ENCODE results near the gene P2RY6. TPM values are rescaled to one million over a fixed set of nuclear protein-coding genes. Genes with fewer than 3 reads are reported as not detected.
"Not testable (repeated sequence)": the region's sequence is repeated elsewhere in the genome, so short reads cannot be mapped to it uniquely, and the experiment has no call there.

P2RY6 gene
- total RNA-seq (2014; rRNA removed; shearing (Covaris generic)): not detected in 2 replicates

- Histone ChIP-seq H3K27me3 (replicated peaks) (no peaks in the 10 kb centered on the region), H3K9me3 (replicated peaks) (no peaks in the 10 kb centered on the region), H3K27ac (no peak within 1 kb of the TSS), H3K36me3 (no peaks in the 10 kb centered on the region), H3K4me1 (replicated peaks) (no peaks in the 10 kb centered on the region), H3K4me3 (no peak within 1 kb of the TSS)
- no peak for DNase-seq (ENCODE audit: low read depth in 1 of 2, low spot score in 2 of 2)
These were observed at the start of gene P2RY6 for GRCh38 chr11:73271936-73272679. Gene P2RY6 (plus strand): TSS chr11:73272338. CDS start chr11:73296519, 24,181 bp downstream.

GRCh38 chr11:73223998-73224730 is 48.0 kb upstream of the P2RY6 start:
- DNase-seq (ENCODE audit: low read depth in 1 of 2, low spot score in 2 of 2): no peak
- H3K36me3 ChIP-seq: no peaks in the 10 kb centered on the region
- no peaks in the 10 kb centered on the region for H3K4me1 ChIP-seq (replicated peaks)
- no peak overlapping the region for H3K4me3 ChIP-seq
- H3K27ac ChIP-seq: no peak overlapping the region
- H3K27me3 ChIP-seq (replicated peaks): no peaks in the 10 kb centered on the region
- H3K9me3 ChIP-seq (replicated peaks): no peaks in the 10 kb centered on the region

GRCh38 chr11:73225001-73225686 is 47.0 kb upstream of the P2RY6 start:
- no peak for DNase-seq (ENCODE audit: low read depth in 1 of 2, low spot score in 2 of 2)
- Histone ChIP-seq H3K4me1 (replicated peaks) (no peaks in the 10 kb centered on the region), H3K27ac (no peak overlapping the region), H3K36me3 (no peaks in the 10 kb centered on the region), H3K9me3 (replicated peaks) (no peaks in the 10 kb centered on the region), H3K4me3 (no peak overlapping the region), H3K27me3 (replicated peaks) (no peaks in the 10 kb centered on the region)

- no peak overlapping the region for H3K4me3 ChIP-seq
- no peak overlapping the region for H3K27ac ChIP-seq
- no peaks in the 10 kb centered on the region for H3K27me3 ChIP-seq (replicated peaks)
- H3K36me3 ChIP-seq: no peaks in the 10 kb centered on the region
- DNase-seq (ENCODE audit: low read depth in 1 of 2, low spot score in 2 of 2): no peak
- no peaks in the 10 kb centered on the region for H3K9me3 ChIP-seq (replicated peaks)
- no peaks in the 10 kb centered on the region for H3K4me1 ChIP-seq (replicated peaks)
These were observed 46.3 kb upstream of the P2RY6 start for GRCh38 chr11:73225851-73226250.

GRCh38 chr11:73226297-73227006 is 45.7 kb upstream of the P2RY6 start:
- Histone ChIP-seq H3K4me3 (no peak overlapping the region), H3K4me1 (replicated peaks) (no peaks in the 10 kb centered on the region), H3K27ac (no peak overlapping the region), H3K27me3 (replicated peaks) (no peaks in the 10 kb centered on the region), H3K9me3 (replicated peaks) (no peaks in the 10 kb centered on the region), H3K36me3 (no peaks in the 10 kb centered on the region)
- no peak for DNase-seq (ENCODE audit: low read depth in 1 of 2, low spot score in 2 of 2)

- no peaks in the 10 kb centered on the region for H3K9me3 ChIP-seq (replicated peaks)
- H3K4me3 ChIP-seq: no peak overlapping the region
- no peak overlapping the region for H3K27ac ChIP-seq
- DNase-seq (ENCODE audit: low read depth in 1 of 2, low spot score in 2 of 2): no peak
- no peaks in the 10 kb centered on the region for H3K27me3 ChIP-seq (replicated peaks)
- no peaks in the 10 kb centered on the region for H3K36me3 ChIP-seq
- no peaks in the 10 kb centered on the region for H3K4me1 ChIP-seq (replicated peaks)
These were observed 44.4 kb upstream of the P2RY6 start for GRCh38 chr11:73227571-73228211.

- no peaks in the 10 kb centered on the region for H3K27me3 ChIP-seq (replicated peaks)
- no peak overlapping the region for H3K27ac ChIP-seq
- no peak overlapping the region for H3K4me3 ChIP-seq
- no peaks in the 10 kb centered on the region for H3K9me3 ChIP-seq (replicated peaks)
- DNase-seq (ENCODE audit: low read depth in 1 of 2, low spot score in 2 of 2): no peak
- H3K4me1 ChIP-seq (replicated peaks): no peaks in the 10 kb centered on the region
- H3K36me3 ChIP-seq: no peaks in the 10 kb centered on the region
These were observed 43.6 kb upstream of the P2RY6 start for GRCh38 chr11:73228268-73229134.

- no peaks in the 10 kb centered on the region for H3K9me3 ChIP-seq (replicated peaks)
- H3K4me1 ChIP-seq (replicated peaks): no peaks in the 10 kb centered on the region
- no peak overlapping the region for H3K4me3 ChIP-seq
- H3K27ac ChIP-seq: no peak overlapping the region
- DNase-seq (ENCODE audit: low read depth in 1 of 2, low spot score in 2 of 2): no peak
- H3K36me3 ChIP-seq: no peaks in the 10 kb centered on the region
- no peaks in the 10 kb centered on the region for H3K27me3 ChIP-seq (replicated peaks)
These were observed 42.7 kb upstream of the P2RY6 start for GRCh38 chr11:73229321-73229895.

- H3K4me1 ChIP-seq (replicated peaks): no peaks in the 10 kb centered on the region
- DNase-seq (ENCODE audit: low read depth in 1 of 2, low spot score in 2 of 2): no peak
- no peaks in the 10 kb centered on the region for H3K36me3 ChIP-seq
- H3K9me3 ChIP-seq (replicated peaks): no peaks in the 10 kb centered on the region
- no peaks in the 10 kb centered on the region for H3K27me3 ChIP-seq (replicated peaks)
- H3K27ac ChIP-seq: no peak overlapping the region
- H3K4me3 ChIP-seq: no peak overlapping the region
These were observed 42.0 kb upstream of the P2RY6 start for GRCh38 chr11:73229896-73230875.

- DNase-seq (ENCODE audit: low read depth in 1 of 2, low spot score in 2 of 2): no peak
- Histone ChIP-seq H3K27ac (no peak overlapping the region), H3K9me3 (replicated peaks) (no peaks in the 10 kb centered on the region), H3K27me3 (replicated peaks) (no peaks in the 10 kb centered on the region), H3K4me3 (no peak overlapping the region), H3K4me1 (replicated peaks) (no peaks in the 10 kb centered on the region), H3K36me3 (no peaks in the 10 kb centered on the region)
These were observed 41.2 kb upstream of the P2RY6 start for GRCh38 chr11:73230931-73231330.

- not testable (repeated sequence) for H3K27ac ChIP-seq; DNase-seq (ENCODE audit: low read depth in 1 of 2, low spot score in 2 of 2); H3K27me3 ChIP-seq (replicated peaks); H3K4me3 ChIP-seq; H3K4me1 ChIP-seq (replicated peaks); H3K36me3 ChIP-seq; H3K9me3 ChIP-seq (replicated peaks)
These were observed 39.7 kb upstream of the P2RY6 start for GRCh38 chr11:73232487-73232886.
